Measurements from ENCODE around the gene HDAC11.

GRCh38 chr3:13491206-13491974 lies 11.3 kb downstream of the HDAC11 start:
- TF ChIP-seq CTCF (conservative IDR thresholded peaks at IDR 0.05 in 1 of 2, IDR thresholded peaks at IDR 0.05 in 1 of 2; ENCODE audit: low read depth in 1 of 2, low read length in 2 of 2) (no peak), EZH2 (IDR thresholded peaks at IDR 0.05; ENCODE audit: low read length, missing control alignments) (no peak)

Measured in fibroblast of lung (primary cell).